Ramos (cell line): ENCODE data around the gene NTRK1.

Experiments
- in situ Hi-C: fragments of 300-500 bp; cut with MboI; formaldehyde crosslinking; loops from one replicate; pipeline ENCODE4 v1.14.3; 2022; ENCODE audit warnings: low sequenced_read_pairs; ENCODE audit not compliant: unreplicated experiment

NTRK1 gene

GRCh38 chr1:156927215-156928042 is 66.8 kb downstream of the NTRK1 start:
- in situ Hi-C loops = no loop called here

- in situ Hi-C loops = no loop called here
Measured at GRCh38 chr1:156928043-156928602, 67.5 kb downstream of the NTRK1 start.

GRCh38 chr1:156929596-156930238 is 69.1 kb downstream of the NTRK1 start:
- in situ Hi-C loops = no loop called here

- in situ Hi-C loops = no loop called here
Measured at GRCh38 chr1:156930483-156930882, 69.8 kb downstream of the NTRK1 start.
